Umbilical cord (tissue), 2 donors: ENCODE data around the gene ASB1. TPM values are rescaled to one million over a fixed set of nuclear protein-coding genes. Genes with fewer than 3 reads are reported as not detected.
"Not testable (repeated sequence)": the region's sequence is repeated elsewhere in the genome, so short reads cannot be mapped to it uniquely, and the experiment has no call there.

Experiments
- DNase-seq: peaks from one replicate; pipeline ENCODE4 v3.0.0-alpha.2; 2015; ENCODE audit warnings: low spot score
- total RNA-seq: library from RNA; depleted of rRNA; stranded (reverse); fragments of >200 nt; gene quantifications from one replicate; pipeline ENCODE4 v1.2.3, GENCODE V29; 2014; ENCODE audit warnings: low replicate concordance; ENCODE audit not compliant: insufficient read depth

Gene ASB1
- total RNA-seq, 1 donor from 2014 or later, result 20.7 TPM

DNA sequence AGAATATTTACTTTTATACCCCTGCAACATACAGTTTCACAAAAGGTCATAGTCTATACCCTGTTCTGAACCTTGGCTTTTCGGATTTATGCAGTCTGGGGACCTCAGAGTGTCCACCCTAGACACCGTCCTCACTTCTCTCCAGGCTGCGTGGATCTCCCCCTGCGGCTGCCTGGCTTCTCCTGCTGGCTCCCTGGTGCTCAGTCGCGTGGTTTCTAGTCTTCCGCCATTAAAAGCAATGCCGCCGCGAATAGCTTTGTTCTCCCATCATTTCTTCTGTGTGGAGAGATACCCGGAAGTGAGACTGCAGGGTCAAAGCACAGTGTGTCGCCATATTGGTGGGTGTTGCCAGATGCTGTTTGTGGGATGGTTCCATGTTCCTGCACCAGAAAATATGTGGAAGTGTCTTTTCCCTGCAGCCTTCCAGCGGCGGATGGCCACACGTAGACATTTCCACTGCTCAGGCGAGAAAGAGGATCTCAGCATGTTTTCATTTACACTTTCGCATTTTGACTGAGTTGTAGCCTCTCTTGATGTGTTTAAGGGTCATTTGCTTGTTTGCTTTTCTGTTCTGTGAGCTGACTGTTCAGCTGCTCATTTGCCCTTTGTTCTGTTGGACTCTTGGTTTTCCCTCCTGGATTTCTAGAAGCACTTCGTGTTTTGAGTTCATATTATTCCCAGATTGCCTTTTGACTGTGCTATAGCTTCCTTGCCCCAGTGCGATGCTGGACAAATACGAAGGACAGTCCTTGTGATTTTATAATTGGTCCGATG is 22.9 kb upstream of the ASB1 start:
- no peak for DNase-seq

DNA sequence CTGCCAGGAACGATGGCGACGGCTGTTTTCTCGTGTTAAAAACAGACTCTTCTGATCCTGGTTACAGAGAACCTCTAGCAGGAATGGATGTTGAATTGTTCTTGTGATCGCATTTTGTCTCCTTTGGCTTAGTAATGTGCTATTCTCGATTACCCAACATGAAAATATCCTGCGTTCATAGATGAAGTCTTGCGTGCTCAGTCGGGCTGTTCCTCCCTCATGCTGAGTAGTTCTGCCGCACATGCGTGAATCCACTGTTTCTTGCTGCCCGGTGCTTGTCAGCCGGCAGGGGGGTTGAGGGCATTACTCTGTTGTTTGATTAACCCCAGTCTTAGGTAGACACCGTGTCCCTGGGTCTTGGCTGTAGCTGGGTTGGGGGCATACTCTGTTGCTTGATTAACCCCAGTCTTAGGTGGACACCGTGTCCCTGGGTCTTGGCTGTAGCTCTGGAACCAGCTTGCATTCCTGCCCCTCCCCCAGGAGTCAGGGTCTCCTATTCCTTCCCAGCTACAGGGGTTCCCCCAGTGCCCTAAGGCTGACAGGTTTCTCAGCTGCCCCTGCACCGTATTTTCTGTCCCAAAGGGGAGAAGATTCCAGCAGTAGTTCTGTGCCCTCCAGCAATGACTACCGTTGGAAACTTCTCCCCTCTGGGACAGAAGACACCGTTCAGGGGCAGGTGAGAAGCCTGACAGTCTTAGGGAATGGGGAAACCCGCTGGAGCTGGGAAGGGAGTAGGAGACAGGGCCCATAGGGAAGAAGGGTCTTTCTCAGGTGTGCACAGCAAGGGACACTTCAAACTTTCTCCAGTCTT is 22.1 kb upstream of the ASB1 start:
- DNase-seq, result no peak

DNA sequence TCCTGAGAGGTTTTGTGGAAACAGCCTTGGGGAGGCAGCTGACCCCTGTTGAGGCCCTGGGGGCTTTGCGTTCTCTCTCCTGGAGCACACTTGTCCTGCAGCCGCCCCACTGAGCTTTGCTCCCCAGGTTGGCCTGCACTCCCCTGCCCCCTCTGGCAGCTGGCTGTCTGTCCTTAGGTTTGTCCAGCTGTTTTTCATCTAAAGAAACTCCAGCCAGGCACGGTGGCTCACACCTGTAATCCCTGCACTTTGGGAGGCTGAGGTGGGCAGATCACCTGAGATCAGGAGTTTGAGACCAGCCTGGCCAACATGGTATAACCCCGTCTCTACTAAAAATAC is 21.5 kb upstream of the ASB1 start:
- not testable (repeated sequence) for DNase-seq

DNA sequence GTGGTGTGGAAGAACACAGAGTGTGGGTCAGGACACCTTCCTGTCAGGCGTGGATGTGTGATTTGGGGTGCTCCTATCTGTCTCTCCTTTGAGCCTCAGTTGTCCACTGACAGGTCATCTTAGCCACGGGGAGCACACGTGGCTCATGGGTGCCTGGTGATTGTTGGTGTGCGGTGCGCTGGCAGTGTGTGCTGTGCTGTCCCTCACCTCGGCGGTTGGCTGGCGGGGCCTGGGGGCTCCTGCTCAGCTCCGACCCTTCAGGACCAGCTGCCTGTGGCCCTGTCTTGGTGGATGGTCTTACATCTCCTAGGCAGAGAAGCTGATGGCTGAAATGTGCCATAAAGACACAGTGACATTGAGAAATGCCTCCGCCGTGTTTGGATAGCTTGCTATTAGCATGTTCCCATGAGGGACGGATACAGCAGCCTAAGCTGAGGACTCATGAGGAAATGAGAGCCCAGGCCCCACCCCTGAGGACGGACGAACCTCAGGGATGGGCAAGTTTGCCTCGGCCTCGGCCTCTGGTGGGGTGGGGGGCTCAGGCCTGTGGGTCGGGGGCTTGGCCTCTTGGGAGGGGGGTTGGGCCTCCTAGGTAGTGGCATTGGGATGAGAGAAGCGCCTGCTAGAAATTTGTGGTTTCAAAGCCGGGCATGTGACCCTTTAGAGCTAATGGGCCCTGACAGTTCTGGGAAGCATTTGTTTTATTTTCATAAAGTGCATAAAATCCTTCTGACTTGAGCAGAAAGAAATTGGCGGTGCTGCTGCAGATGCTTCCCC is 20.3 kb upstream of the ASB1 start:
- no peak for DNase-seq

DNA sequence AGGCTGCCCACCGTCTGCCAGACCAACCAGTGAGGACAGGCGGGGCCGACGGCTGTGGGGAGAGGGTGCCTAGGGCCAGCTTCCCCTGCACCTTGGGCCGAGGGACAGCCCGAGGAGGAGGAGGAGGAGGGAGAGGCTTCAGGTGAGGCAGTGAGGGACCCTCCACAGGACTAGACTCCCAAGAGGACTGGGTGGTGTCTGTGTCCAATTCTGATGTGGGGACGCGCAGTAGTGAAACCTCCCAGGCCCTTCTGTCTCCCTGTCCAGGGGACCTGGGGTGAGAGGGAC is 19.8 kb upstream of the ASB1 start:
- DNase-seq, result no peak

DNA sequence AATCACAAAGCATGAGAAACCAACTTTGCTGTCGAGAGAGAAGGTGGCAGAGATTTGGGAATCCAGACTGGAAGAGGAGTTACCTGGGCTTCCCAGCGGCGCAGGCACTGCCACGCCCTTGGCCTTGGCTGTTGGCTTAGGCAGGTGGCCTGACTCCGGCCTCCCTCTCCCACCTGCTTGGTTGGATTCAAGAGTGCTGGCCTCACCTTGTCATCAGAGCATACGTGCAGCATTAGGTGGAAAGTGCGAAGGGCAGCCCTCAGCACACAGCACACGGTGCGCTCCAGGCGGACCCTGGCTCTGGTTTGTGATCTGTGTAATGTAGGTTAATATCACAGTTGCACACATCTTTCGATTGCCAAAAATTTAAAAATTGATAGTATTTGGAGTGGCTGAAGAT is 19.2 kb upstream of the ASB1 start:
- no peak for DNase-seq

DNA sequence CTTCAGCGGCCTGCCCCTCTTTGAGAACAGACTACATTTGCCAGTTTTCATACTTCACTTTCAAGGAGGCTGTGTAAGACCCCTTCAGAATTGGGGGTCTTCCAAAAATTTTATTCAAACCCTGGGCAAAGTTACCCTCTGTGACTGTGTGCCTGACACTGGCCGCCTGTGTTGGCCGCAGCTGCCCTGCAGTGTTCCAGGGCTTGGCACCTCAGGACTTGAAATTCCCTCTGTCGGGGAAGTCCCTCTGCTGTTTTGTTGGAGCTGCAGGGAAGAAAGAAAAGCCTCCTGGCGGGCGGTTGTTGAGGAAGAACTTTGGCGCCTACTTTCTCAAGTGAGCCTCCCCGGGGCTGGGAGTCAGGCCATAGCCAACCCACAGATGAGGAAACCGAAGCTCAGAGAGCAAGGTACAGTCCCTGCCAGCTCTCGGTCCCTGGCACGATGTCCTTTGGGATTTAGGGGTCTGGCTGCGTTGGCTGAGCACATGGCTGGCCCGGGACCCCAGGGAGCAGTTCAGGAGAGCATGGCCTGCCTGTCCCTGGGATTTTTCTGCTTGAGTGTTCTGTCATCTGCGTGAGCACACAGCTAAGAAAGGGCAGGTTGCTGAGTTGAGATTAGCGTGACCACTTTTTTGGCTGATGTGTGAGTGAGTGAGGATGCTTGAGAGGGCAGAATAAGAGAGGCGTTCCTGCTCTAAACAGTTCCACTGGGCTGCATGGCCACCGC is 17.9 kb upstream of the ASB1 start:
- no peak for DNase-seq

DNA sequence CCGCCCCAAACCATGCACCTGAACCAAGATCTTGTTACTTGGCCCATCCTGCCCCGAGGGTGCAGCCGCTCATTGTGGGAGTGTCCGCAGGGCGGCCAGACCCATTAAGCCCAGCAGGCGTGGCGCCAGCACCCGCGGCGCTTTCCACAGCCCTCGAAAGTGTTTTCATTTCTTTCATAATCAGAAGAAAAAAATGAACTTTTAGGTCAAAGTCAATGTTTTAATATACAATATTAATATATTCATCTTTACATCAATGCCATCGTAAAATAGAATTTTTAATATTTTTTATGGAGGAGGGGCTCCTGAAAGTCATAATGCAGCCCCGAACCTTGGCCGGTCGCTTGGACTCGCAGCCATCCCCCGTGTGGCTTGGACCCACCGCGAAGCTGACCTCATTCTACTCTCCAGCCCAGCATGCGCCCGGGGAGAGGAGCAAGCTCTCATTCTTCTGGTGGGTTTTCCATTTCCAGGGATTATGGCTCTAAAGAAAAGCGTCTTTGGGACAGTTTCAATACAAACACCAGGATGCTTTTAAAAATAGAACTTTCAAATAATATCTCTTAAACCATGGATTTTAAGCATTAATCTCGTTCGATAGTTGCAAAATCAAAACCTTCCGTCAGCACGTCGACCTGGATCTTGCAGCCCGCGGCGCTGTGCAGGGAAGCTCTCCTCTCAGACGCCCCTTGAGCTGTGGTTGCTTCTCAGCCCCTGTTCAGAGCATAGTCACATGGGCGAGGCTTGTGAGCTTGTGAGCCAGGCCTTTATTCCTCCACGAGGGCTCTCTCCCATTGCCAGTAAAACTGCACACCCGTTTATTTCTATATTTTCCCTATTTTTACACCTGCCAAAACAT is 17.2 kb upstream of the ASB1 start:
- no peak for DNase-seq

DNA sequence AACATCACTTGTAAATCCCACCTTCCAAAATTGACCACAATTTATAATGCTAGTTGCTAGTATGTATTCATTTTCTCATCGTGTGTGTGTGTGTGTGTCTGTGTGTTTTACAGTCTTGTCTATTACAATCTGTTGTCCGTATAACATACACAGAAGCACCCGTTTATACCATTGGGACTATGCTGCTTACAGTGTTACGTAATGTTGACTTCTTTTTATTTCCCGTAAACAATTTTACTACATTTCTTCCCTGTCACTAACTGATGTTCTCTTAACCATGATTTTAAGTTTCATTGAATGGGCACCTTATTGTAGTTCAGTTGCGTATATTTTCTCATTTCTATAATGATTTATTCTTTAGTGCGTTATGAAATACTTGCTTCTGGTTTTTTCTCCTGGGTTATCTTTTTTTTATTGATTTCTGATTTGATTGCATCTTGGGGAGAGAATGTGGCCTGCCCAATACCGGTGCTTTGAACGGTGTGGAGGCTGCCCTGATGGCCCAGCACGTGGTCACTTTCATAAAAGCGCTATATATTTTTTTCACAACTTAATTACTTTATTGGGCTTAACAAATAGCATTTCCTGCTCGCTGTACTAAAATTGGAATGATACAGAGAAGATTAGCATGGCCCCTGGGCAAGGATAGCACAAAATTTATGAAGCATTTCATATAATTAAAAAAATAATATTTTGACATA is 14.5 kb upstream of the ASB1 start:
- no peak for DNase-seq

DNA sequence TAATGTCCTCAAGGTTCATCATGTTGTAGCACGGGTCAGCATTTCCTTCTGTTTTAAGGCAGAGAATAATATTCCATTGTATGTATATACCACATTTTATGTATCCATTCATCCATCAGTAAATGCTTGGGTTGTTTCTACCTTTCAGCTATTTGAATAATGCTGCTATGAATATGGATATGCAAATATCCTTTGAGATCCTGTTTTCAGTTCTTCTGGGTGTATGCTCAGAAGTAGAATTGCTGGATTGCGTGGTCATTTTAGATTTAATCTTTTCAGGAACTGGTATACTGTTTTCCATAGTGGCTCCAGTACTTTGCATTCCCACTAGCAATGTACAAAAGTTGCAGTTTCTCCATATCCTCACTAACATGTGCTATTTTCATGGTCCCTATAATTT is 13.4 kb upstream of the ASB1 start:
- DNase-seq, result no peak

DNA sequence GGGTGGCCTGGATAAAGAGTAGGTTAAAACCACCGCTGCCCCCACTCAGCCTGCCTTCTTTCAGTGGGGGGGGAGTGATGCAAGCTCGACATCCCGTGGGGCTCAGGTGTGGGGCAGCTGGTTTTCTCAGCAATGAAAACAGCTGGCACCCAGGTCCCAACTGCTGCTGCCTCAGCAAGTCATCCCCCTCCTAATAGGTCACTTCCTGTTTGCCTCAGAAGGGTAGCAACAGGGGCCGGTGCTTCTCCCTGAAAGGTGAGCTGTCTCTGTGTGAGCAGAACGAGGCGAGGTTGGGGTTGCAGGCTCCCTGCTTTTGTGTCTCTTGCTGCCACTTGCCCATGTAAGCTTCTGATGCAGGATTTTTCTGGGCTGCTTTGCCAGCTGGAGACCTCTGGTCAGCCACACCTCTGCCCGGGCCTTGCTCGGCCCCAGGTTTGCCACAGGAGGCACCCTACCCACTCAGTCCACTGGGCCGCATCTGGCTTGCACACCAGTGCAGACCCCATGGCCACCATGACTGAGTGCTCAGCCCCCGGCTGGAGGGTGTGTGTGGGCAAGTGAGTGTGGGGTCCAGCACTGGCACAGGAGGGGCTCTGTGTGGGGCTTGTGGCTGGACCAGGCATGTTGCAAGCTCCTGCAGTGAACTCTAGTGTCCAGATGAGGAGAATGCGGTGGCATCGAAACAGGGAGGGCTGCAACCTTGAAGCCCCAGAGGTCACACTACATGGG is 11.5 kb upstream of the ASB1 start:
- no peak for DNase-seq

DNA sequence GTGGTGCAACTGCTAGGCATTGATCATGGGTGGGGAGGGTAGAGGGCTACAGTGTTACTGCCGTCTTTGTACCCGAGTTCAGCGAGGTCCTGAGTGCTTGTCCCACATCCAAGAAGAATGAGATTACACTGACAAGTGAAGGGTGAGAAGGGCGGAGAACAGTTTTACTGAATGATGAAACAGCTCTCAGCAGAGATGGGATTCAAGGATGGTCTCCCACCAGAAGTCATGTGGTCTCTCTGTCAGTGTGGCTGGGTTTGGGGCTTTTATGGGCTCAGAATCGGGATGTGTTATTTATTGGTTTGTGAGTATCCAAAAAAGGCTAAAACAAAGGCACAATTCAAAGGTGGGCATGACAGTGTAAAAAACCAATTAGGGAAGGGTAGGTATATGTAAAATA is 10.8 kb upstream of the ASB1 start:
- no peak for DNase-seq

DNA sequence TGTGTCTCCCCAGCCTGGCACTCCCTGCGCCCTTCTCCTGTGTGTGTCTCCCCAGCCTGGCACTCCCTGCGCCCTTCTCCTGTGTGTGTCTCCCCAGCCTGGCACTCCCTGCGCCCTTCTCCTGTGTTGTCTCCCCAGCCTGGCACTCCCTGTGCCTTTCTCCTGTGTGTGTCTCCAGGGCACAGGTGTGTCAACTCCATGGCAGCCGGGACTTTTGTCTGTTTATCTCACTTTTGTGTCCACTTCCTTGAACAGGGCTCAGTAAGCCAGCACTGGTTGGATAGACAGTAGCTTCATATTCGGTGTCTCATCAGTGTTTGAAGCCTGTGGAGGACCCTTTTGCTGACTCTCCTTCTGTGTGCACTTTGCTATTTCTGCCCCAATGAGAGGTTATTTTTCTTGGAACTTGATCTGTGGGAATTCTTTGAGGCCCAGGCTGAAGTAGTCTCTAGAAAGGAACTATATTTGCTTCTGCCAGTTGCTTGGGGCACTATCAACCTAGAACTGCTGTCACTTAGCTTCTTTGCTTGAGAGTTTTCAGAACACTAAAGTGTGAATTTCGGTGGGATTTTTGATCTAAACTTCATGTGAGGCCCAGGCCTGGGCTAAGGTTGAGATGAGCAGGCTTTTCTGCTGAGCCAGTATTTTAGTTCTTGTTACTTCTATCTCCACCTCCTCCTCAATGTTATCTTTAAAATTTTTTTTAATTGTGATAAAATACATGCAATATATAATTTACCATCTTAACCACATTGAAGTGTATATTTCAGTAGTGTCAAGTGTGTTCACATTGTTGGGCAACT is 8.3 kb upstream of the ASB1 start:
- DNase-seq, result peak; percentile 16

DNA sequence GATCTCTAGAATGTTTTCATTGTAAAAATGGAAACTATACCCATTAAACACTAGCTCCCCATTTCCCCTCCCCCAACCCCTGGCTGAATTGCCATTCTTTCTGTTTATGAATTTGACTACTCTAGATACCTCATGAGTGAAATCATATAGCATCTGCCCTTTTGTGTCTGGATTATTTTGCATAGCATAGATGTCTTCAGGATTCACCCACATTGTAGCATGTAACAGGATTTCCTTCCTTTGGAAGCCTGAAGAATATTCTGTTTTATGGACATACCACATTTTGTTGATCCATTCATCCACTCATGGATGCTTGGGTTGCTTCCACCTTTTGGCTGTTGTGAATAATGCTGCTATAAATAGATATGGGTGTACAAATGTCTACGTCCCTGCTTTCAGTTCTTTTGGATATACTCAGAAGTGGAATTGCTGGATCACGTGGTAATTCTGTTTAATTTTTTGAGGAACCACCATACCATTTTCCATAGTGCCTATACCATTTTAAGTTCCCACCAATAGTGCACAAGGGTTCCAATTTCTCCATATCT is 7.7 kb upstream of the ASB1 start:
- no peak for DNase-seq

DNA sequence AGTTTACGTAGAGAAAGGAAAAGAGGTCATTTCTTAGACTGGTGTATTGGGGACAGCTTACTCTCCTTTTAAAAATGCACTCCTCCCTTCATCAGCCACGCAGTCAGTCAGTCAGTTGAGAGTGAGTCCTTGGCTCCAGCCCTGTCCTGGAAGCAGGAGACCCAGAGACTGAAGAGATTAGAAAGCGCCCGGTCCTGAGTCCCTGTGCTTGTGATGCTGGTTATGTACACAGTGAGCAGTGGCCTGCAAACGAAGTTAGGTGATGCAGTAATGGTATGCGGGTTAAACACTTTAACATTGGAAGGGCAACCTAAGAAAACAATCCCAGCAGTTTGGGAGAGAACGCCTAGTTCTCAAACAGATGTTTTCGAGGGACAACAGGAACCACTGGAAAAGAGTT is 6.3 kb upstream of the ASB1 start:
- DNase-seq, result no peak

DNA sequence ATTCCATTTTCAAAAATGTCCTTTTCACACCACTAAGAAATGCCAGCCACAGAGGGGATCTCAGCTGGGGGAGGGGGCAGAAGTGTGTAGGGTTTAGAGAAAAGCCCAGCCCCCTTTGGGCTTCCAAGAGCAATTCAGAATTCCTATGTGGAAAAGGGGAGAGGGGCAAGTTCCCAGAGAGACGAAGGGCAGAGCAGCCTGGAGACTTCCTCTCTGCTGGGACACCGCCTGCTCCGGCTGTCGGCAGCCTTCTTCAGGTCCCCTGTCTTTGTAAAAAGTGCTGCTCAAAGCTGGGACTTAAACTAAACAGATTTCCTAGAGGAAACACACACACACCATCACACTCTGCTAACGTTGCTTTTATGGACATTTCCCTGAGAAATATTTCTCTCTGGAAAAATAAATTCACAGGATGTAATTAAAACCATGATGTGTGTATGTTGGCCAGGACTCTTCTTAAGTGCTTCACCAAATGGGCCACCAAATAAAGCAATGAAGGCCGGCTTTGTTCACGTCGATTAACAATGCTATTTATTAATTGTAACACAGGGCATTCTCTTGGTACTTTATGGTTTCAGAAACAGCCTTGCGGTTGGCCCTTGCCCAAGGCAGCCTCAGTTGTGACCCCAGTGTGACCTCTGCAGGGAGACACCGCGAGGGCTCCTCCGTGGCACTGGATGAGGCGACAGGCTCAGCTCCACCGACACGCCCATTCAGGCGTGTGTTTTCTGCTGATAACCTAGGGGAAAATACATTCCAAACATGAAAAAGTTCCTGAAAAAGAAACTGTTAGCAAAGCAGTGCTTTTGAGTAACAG is 5.6 kb upstream of the ASB1 start:
- peak; percentile 43 for DNase-seq

DNA sequence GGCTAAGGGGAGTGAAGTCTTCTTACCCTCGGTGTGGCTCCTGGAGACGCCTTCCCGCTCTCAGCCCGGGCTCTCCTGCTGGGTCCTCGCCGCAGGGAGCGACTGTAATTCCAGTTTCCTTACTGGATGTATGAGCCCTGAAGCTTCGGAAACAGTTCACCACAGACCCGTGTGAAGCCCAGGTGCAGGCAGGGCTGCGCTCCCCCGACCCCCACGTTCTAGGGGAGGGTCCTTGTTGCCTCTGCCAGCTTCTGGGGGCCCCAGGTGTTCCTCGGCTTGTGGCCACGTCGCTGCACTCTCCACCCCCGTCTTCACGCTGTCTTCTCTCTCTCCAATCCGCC is 5.1 kb upstream of the ASB1 start:
- DNase-seq, result no peak

DNA sequence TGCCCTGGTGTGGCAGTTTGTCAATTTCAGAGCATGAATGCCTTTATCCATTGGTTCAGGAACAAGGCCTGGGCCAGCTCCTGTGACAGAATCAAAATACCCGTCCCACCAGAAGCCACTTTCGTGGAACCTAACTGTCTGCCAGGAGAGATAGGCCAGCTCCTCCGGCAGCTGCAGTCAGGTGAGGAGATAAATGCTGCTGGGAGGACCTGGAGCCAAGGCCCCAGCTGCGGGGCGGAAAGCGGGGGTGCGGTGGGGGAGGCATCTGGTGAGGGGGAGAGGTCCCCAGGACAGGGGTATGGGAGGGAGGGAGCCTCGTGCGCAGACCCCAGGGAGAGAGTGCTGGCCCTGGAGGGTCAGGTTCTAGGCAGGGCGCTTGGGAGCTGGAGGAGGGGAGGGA is 4.4 kb upstream of the ASB1 start:
- no peak for DNase-seq
